GM18519 (cell line): ENCODE data around the gene LUZP1.

Experiments
- ATAC-seq: cut with Tn5 transposase; IDR thresholded peaks from one replicate; pipeline ENCODE4 v1.9.1; 2021; ENCODE audit warnings: mild to moderate bottlenecking, moderate library complexity; ENCODE audit not compliant: unreplicated experiment, low FRiP score

The LUZP1 gene

GRCh38 chr1:23120383-23120782 is 48.3 kb downstream of the LUZP1 start:
- ATAC-seq: no peak

- ATAC-seq: no peak
Measured at GRCh38 chr1:23118957-23119792, 49.5 kb downstream of the LUZP1 start.

- no peak for ATAC-seq
Measured at GRCh38 chr1:23118407-23118806, 50.2 kb downstream of the LUZP1 start.

GRCh38 chr1:23116921-23117699 is 51.5 kb downstream of the LUZP1 start:
- no peak for ATAC-seq

- no peak for ATAC-seq
Measured at GRCh38 chr1:23116216-23116836, 52.3 kb downstream of the LUZP1 start.

GRCh38 chr1:23114424-23115079 is 54.1 kb downstream of the LUZP1 start:
- no peak for ATAC-seq

- ATAC-seq: no peak
Measured at GRCh38 chr1:23111600-23112535, 56.8 kb downstream of the LUZP1 start.

- ATAC-seq: no peak
Measured at GRCh38 chr1:23110391-23110790, 58.3 kb downstream of the LUZP1 start.

- no peak for ATAC-seq
Measured at GRCh38 chr1:23108918-23109533, 59.6 kb downstream of the LUZP1 start.

- ATAC-seq: no peak
Measured at GRCh38 chr1:23103001-23103889, 65.4 kb downstream of the LUZP1 start.

GRCh38 chr1:23102289-23102688 is 66.4 kb downstream of the LUZP1 start:
- no peak for ATAC-seq

GRCh38 chr1:23101887-23102286 is 66.8 kb downstream of the LUZP1 start:
- ATAC-seq: no peak

- no peak for ATAC-seq
Measured at GRCh38 chr1:23101101-23101827, 67.4 kb downstream of the LUZP1 start.

- no peak for ATAC-seq
Measured at GRCh38 chr1:23100074-23100748, 68.4 kb downstream of the LUZP1 start.

GRCh38 chr1:23099171-23099536 is 69.5 kb downstream of the LUZP1 start:
- ATAC-seq: no peak

- ATAC-seq: no peak
Measured at GRCh38 chr1:23098463-23099170, 70.0 kb downstream of the LUZP1 start.

GRCh38 chr1:23097316-23097715 is 71.3 kb downstream of the LUZP1 start:
- no peak for ATAC-seq
